GM18502 (cell line): ENCODE data around the gene USH1C.

Experiments
- ATAC-seq: cut with Tn5 transposase; IDR thresholded peaks from one replicate; pipeline ENCODE4 v1.9.1; 2021; ENCODE audit warnings: mild to moderate bottlenecking; ENCODE audit not compliant: unreplicated experiment, poor library complexity

The USH1C gene

GRCh38 chr11:17528906-17529843 lies 15.0 kb downstream of the USH1C start:
- ATAC-seq = no peak

- ATAC-seq = no peak
Measured at GRCh38 chr11:17528181-17528691, 16.0 kb downstream of the USH1C start.

GRCh38 chr11:17527628-17527995 lies 16.6 kb downstream of the USH1C start:
- no peak for ATAC-seq

GRCh38 chr11:17526931-17527627 lies 17.1 kb downstream of the USH1C start:
- ATAC-seq = no peak

GRCh38 chr11:17526326-17526725 lies 17.9 kb downstream of the USH1C start:
- no peak for ATAC-seq

- no peak for ATAC-seq
Measured at GRCh38 chr11:17525570-17525969, 18.6 kb downstream of the USH1C start.

GRCh38 chr11:17524221-17524620 lies 20.0 kb downstream of the USH1C start:
- ATAC-seq = no peak

- ATAC-seq = no peak
Measured at GRCh38 chr11:17522655-17523054, 21.6 kb downstream of the USH1C start.

GRCh38 chr11:17521106-17521900 lies 22.9 kb downstream of the USH1C start:
- ATAC-seq = no peak

GRCh38 chr11:17519061-17519885 lies 24.9 kb downstream of the USH1C start:
- no peak for ATAC-seq

GRCh38 chr11:17518366-17518765 lies 25.9 kb downstream of the USH1C start:
- ATAC-seq = no peak

GRCh38 chr11:17517186-17517585 lies 27.0 kb downstream of the USH1C start:
- no peak for ATAC-seq

- no peak for ATAC-seq
Measured at GRCh38 chr11:17516551-17517150, 27.6 kb downstream of the USH1C start.

GRCh38 chr11:17515443-17516176 lies 28.6 kb downstream of the USH1C start:
- no peak for ATAC-seq

- ATAC-seq = no peak
Measured at GRCh38 chr11:17514476-17514875, 29.7 kb downstream of the USH1C start.

GRCh38 chr11:17513853-17514252 lies 30.4 kb downstream of the USH1C start:
- ATAC-seq = no peak

GRCh38 chr11:17512101-17512500 lies 32.1 kb downstream of the USH1C start:
- ATAC-seq = no peak

- ATAC-seq = no peak
Measured at GRCh38 chr11:17511571-17511970, 32.6 kb downstream of the USH1C start.
